OCI-LY3 (cell line): ENCODE measurements around the gene ETV4.

ENCODE experiments used
- CTCF ChIP-seq: fragments of 200-600, 300-600 bp; sonication (generic); IDR thresholded peaks from 2 replicates; pipeline ENCODE4 v1.5.1; 2014; ENCODE audit warnings: antibody characterized with exemption, low read length, low read depth
- EZH2phosphoT487 ChIP-seq: fragments of 200-600 bp; shearing (Covaris generic); IDR thresholded peaks from 2 replicates; pipeline ENCODE4 v1.6.1; 2018; ENCODE audit warnings: antibody characterized with exemption, mixed run types, low read depth

DNA sequence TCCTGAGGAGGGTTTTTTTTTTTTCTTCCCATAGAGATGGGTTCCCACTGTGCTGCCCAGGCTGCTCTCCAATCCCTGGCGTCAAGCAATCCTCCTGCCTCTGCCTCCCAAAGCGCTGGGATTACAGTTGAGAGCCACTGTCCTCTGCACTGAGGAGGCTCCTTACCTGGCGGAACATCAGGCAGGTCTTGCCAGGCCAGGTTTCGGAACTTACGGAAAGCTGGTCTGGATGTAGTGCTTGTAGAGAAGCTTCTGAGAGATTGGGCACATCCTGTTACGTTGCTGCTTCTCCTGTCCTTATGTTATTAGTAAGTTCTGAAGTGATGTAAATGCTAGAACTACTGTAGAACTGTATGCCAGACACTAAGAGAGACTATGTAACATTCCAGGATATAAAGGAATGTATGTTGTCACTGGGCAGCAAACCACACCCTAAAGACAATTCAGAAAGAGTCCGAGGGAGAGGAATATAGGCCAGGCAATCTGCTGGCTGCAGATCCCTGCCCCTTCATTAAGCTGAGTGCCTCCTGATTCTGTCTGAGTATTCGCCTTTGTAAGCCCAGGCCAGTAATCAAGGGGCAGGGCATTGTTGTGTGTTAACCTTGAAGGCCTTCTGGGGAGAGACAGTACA is 21.1 kb downstream of the ETV4 start:
- TF ChIP-seq CTCF (no peak), EZH2phosphoT487 (no peak)
